Measurements from ENCODE around the gene MAMLD1.

DNA sequence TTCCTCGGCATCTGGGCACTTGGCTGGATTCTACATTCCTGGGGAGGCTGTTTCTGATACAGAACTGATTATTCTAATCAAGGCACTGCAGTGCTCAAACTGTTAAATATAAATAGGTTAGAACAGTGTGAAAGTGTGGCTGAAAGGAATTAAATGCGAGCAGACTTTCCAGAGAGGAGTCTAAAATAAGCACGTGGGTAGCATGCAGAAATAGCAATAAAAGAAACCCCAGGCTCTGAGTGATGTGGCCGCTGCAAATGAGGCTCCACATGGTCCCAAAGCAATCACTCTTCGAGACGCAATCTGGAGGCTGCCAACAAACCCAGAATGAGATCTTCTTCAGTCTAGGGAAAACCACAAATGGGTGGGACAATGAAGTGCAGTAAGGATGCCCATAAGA lies 174.7 kb downstream of the MAMLD1 start:
- no peak for TF ChIP-seq CTCF (IDR thresholded peaks at IDR 0.05)
- no peak for TF ChIP-seq POLR2A (IDR thresholded peaks at IDR 0.05)
